Right atrium auricular region (tissue), 2 donors: ENCODE measurements around the gene HES6. TPM values are rescaled to one million over a fixed set of nuclear protein-coding genes. Genes with fewer than 3 reads are reported as not detected.

Experiments
- DNase-seq: peaks from one replicate; pipeline ENCODE4 v3.0.0-alpha.2; 2019; ENCODE audit warnings: low spot score
- H3K27ac ChIP-seq, 2 donors: fragments of 200-600 bp; sonication (generic); 1 replicate in 1 of 2; 2 replicates in 1 of 2; pipeline ENCODE4 v1.5.1; 2016 to 2019
- H3K27me3 ChIP-seq, 2 donors: fragments of 200-600 bp; sonication (generic); one replicate each; pipeline versions ENCODE4 v1.5.1 to v1.6.0; 2017 to 2019
- H3K36me3 ChIP-seq: fragments of 200-600 bp; sonication (generic); one replicate; pipeline ENCODE4 v1.5.1; 2016
- H3K4me1 ChIP-seq, 2 donors: fragments of 200-600 bp; sonication (generic); one replicate each; pipeline versions ENCODE4 v1.5.1 to v1.6.0; 2017 to 2019
- H3K4me3 ChIP-seq, 2 donors: fragments of 200-600 bp; sonication (generic); 1 replicate in 1 of 2; 2 replicates in 1 of 2; pipeline ENCODE4 v1.5.1; 2017 to 2019; ENCODE audit warnings: mild to moderate bottlenecking in 1 of 2, moderate library complexity in 1 of 2
- H3K9me3 ChIP-seq, 2 donors: fragments of 200-600 bp; sonication (generic); one replicate each; pipeline ENCODE4 v1.5.1; 2019
- total RNA-seq, 2 donors: library from RNA; depleted of rRNA; stranded (reverse); fragments of >200 nt; gene quantifications; one replicate each; pipeline ENCODE4 v1.1.0, GENCODE V29; 2016
- TF ChIP-seq, protein P1 (sequence below), 2 donors: fragments of 200-600 bp; sonication (generic); IDR thresholded peaks; one replicate each; pipeline ENCODE4 v1.5.1; 2019; ENCODE audit warnings: antibody characterized with exemption in 2 of 2

The HES6 gene
- total RNA-seq, 2 donors from 2014 or later, result 2.5 to 4.8 TPM

DNA sequence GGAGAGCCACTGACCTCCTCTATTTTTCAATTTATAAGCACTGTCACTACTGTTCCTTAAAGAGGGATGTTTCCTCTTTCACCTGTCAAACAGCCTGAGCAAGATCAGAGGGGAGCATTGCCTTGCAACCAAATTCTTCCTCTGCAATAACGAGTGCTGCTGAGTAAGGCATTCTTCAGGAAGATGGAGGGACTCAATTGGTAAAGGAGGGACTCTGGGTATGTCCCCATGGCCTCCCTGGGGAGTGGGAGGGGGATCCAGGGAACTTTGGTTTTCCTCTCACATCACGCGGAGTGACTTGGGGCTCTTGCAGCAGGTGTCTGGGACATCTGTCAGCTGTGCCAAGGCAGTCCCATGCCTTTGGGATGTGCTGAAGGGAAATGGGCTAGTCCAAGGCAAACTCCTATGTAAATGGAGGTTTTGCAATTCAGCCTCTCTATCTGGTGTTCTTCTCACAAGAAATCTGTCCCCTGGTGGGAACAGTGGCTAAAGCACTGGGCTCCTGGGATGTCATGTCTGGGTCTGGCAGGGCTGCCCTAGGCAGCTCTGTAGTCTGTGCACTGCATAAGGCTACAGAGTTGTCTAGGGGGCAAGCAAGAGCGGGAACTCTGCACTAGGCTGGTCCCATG is 14.4 kb upstream of the HES6 start:
- Histone ChIP-seq H3K27me3 (no peaks in the 10 kb centered on the region), H3K27ac (no peak overlapping the region), H3K9me3 (no peaks in the 10 kb centered on the region), H3K36me3 (peaks cover 97% of the 10 kb centered on the region), H3K4me1 (no peaks in the 10 kb centered on the region), H3K4me3 (no peak overlapping the region)
- no peak for DNase-seq
- TF ChIP-seq, protein P1, sequence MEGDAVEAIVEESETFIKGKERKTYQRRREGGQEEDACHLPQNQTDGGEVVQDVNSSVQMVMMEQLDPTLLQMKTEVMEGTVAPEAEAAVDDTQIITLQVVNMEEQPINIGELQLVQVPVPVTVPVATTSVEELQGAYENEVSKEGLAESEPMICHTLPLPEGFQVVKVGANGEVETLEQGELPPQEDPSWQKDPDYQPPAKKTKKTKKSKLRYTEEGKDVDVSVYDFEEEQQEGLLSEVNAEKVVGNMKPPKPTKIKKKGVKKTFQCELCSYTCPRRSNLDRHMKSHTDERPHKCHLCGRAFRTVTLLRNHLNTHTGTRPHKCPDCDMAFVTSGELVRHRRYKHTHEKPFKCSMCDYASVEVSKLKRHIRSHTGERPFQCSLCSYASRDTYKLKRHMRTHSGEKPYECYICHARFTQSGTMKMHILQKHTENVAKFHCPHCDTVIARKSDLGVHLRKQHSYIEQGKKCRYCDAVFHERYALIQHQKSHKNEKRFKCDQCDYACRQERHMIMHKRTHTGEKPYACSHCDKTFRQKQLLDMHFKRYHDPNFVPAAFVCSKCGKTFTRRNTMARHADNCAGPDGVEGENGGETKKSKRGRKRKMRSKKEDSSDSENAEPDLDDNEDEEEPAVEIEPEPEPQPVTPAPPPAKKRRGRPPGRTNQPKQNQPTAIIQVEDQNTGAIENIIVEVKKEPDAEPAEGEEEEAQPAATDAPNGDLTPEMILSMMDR (IDR thresholded peaks at IDR 0.05), result no peak

DNA sequence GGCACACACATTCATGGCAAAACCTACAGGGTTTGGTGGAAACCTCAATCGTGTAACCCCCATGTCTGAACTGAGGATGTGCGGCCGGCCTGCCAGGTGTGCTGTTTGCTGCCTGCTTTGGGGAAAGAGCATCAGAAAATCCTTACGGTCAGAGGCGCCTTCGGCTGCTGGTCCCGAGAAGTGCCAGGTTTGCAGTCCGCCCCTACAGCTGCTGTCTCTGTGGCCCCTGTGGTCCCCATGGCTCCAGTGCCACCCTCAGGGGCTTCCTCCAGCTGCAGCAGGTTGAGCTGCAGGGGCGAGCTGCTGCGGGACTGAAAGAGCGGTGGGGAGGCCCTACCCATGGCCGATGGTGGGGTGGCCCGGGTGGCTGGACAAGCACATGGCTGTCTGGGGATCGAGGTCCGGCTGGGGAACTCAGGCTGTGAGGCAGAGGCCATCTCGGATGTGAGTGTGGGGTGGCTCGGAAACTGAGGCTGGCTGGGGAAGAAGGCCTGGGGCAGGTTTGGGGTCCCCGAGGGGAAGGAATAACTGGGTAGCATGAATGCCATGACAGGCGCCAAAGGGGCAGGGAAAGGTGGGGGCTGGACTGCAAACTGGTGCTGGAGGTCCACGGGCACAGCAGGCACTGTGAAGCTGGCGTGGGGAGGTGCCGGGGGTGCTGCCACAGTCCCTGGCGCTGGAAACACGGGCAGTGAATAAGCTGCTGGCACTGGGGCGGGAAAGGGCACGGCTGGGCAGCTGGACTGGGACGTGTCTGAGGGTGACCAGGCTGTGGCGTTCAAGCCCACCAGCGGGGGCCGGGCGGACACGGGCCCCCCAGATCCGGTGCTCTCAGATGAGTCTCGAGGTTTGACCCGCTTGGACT is 13.2 kb upstream of the HES6 start:
- TF ChIP-seq, protein P1 (IDR thresholded peaks at IDR 0.05), result no peak
- H3K4me1 ChIP-seq, result peaks cover 0 to 4% of the 10 kb centered on the region in 2 donors
- H3K27ac ChIP-seq, result no peak overlapping the region
- H3K27me3 ChIP-seq, result no peaks in the 10 kb centered on the region
- peaks cover 91% of the 10 kb centered on the region for H3K36me3 ChIP-seq
- DNase-seq, result no peak
- H3K4me3 ChIP-seq, result no peak overlapping the region
- H3K9me3 ChIP-seq, result no peaks in the 10 kb centered on the region

DNA sequence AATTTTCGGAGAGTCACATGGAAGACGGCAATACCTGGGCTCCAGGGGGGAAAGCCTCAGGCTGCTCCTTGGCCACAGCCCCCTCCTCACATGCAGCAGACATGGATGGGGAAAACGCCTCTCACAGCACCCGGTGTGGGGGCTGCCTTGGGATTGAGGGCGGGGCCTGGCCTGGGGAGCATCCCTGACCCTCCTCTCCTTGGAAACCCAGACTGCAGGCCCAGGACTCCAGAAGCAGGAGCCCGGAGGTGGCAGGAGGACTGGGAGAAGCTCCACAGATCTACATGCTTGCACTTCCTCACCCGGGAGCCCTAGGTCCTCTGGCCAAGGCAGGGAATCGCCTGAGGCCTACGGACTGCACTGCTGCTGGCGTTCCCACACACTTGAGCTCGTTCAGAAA is 12.1 kb upstream of the HES6 start:
- H3K27me3 ChIP-seq, result no peaks in the 10 kb centered on the region
- peaks cover 0 to 7% of the 10 kb centered on the region in 2 donors for H3K4me1 ChIP-seq
- no peak overlapping the region for H3K4me3 ChIP-seq

DNA sequence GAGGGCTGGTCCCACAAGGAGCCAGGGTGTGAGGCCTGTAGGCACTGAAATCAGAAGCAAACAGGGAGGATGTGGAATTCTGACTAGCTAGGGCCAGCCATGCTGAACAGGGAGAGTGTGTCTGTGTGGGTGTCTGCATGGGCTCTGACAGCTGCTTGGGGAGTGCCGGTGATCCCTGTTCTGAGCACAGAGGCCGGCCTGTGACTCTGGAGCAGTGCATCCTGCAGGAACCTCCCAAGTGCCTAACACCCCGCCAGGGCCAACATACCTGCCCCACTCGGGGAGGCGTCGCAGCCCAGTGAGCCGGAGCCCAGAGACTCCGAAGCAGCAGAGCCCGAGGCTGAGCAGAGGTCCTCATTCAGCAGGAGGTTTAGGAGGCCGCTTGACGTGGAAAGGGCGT is 11.5 kb upstream of the HES6 start:
- Histone ChIP-seq H3K4me3 (no peak overlapping the region), H3K36me3 (peaks cover 77% of the 10 kb centered on the region), H3K4me1 (peaks cover 0 to 7% of the 10 kb centered on the region in 2 donors), H3K27me3 (no peaks in the 10 kb centered on the region), H3K9me3 (no peaks in the 10 kb centered on the region), H3K27ac (no peak overlapping the region)
- TF ChIP-seq, protein P1 (IDR thresholded peaks at IDR 0.05), result no peak
- no peak for DNase-seq

More for the DNA sequence above, 12.1 kb upstream of the HES6 start:
- TF ChIP-seq, protein P1 (IDR thresholded peaks at IDR 0.05), result no peak
- Histone ChIP-seq H3K36me3 (peaks cover 81% of the 10 kb centered on the region), H3K27ac (no peak overlapping the region), H3K9me3 (no peaks in the 10 kb centered on the region)
- DNase-seq, result no peak

DNA sequence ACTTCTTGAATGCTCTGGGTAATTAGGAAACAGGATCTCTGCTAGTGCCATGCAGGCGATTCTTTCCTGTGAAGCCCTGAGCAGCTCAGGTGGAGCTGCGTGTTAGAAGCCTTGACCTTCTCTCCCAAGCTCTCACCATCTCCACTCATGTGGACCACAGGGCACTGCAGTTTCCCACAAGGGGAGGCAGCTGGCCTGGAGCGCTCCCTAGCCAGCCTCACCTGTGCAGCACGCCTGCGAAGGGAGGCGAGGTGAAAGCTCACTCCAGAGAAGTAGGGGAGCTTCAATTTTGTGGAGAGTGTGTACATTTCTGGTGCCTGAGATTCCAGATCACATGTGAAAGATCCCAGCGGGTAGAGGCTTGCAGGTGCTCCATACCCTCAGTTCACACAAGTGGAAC is 11.1 kb upstream of the HES6 start:
- Histone ChIP-seq H3K36me3 (peaks cover 74% of the 10 kb centered on the region), H3K27ac (no peak overlapping the region), H3K27me3 (no peaks in the 10 kb centered on the region), H3K9me3 (no peaks in the 10 kb centered on the region), H3K4me1 (peaks cover 0 to 7% of the 10 kb centered on the region in 2 donors), H3K4me3 (no peak overlapping the region)
- DNase-seq, result no peak
- TF ChIP-seq, protein P1 (IDR thresholded peaks at IDR 0.05), result no peak
